GM18498 (cell line): ENCODE data around the gene OGA.
A peak's percentile ranks its signal among the peaks of the same experiment; 100 is the strongest.

Experiments
- ATAC-seq: cut with Tn5 transposase; IDR thresholded peaks from one replicate; pipeline ENCODE4 v1.9.1; 2021; ENCODE audit warnings: mild to moderate bottlenecking, moderate library complexity; ENCODE audit not compliant: unreplicated experiment

The OGA gene

DNA sequence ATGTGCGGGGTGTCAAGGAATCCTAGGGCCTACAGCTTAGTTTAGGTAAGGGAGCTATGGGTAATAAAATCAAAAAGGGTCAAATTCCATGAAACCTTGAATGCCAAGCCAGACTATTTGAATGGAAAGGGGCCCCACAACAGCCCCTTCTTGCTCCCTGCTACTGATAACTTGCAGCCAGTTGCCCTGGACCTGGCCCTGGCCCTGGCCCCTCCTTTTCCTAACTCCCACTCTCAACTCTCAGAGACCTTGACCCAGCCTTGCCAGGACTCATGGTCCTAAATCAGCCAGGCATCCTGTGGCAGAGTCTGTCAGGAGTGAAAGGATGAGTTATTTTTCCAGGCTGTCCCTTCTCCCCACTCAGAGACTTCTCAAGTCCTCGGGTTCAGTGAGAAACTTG lies 19.5 kb upstream of the OGA start:
- no peak for ATAC-seq

DNA sequence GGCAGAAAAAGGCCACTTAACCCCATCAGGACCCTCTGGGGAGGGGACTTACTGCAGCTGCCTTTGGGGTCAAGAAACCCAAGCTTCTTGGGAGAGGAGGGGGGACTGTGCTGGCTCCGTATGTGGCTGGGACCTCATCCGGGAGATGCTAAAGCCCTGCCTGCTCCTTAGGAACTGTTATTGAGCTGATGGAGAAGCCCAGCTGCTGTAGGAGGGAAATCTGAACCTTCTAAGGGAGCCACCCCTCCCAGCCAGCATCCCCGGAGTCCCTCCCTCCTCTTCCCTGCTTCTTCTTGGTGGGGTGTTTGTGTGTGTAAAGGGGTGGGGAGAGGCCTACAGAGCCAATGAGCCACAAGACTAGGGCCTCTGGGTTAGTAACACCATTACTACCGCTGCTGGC lies 17.1 kb upstream of the OGA start:
- ATAC-seq, result no peak

DNA sequence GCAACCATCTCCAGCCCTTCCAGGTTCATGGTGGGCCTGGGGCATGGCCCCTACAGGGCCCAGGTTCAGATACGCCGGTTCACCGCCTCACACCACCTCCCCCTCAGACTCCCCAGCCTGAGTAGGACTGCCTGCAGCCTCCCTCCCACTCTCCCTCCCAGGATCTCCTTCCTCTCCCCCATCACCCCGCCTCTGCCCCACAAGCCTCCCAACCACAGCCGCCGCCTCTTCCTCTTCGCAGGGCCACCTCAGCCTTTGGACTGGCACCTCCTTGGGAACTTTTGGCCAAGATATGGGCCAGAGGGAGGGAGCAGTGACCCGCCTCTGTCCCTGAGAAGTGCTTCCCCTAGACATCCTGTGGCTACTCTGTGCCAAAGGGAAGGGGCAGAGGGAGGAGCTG lies 16.1 kb upstream of the OGA start:
- ATAC-seq, result no peak

DNA sequence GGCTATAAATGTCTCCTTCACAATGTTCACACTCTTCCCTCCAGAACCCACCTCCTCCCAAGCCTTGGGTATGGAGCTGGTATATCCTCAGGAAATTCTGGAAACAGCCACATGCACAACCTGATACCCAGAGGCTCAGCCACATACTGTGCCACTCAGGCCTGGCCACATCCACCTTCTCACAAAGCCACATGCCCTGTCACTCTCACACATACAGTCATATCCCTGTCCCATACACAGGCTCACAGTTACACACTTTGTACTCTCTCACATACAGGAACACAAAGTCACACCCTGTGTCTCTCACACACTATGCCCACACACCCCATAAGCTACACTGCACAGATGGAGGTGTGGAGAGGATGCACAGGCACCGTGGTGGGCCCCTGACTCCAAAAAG lies 15.2 kb upstream of the OGA start:
- no peak for ATAC-seq

DNA sequence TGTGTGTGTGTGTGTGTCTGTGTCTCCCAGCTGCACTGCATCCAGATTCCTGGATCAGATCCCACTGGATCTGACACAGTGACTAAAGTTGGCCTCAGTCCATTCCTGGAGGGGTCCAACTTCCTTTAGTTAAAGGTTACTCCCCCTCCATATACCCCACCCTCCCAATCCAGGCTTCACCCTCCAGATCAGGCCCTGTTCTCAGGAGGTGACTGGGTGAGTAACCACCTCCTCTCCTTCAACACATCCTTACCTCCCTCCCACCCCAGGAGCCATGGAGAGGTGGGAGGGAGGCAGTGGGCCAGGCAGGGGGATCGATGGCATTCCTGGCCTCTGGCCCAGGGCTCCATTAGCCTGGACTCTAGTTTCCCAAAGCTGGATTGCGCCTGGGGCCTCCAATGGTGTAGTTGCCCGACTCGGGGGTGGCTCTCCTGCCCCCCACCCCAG lies 14.1 kb upstream of the OGA start:
- ATAC-seq, result no peak

DNA sequence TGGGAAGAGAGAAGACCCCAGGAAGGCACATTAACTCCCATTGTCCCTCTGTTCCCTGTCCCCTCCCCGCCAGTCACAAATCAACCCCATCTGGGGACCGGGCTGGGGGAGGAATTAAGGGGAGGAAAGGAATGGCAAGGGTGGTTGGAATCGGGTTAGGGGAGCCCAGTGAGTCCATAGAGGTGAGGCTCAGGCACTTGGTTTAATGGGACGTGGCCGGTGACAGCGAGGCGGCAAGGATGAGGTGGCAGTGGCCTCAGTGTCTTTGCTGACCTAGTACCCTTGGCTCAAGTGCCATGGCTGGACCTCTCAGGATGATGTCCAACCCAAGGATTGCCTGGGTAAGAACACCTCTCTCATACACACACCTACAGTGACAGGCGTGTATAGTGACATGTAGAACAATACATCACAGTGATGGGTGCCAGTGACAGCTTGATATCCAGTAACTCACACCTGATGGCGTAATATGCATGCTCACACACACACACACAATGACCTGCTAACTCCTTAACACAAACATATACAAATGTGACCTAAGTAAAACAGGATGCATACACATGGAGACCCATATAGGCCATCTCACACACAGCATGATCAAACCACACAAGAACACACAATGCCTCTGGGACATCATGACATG lies 13.0 kb upstream of the OGA start:
- ATAC-seq, result no peak

DNA sequence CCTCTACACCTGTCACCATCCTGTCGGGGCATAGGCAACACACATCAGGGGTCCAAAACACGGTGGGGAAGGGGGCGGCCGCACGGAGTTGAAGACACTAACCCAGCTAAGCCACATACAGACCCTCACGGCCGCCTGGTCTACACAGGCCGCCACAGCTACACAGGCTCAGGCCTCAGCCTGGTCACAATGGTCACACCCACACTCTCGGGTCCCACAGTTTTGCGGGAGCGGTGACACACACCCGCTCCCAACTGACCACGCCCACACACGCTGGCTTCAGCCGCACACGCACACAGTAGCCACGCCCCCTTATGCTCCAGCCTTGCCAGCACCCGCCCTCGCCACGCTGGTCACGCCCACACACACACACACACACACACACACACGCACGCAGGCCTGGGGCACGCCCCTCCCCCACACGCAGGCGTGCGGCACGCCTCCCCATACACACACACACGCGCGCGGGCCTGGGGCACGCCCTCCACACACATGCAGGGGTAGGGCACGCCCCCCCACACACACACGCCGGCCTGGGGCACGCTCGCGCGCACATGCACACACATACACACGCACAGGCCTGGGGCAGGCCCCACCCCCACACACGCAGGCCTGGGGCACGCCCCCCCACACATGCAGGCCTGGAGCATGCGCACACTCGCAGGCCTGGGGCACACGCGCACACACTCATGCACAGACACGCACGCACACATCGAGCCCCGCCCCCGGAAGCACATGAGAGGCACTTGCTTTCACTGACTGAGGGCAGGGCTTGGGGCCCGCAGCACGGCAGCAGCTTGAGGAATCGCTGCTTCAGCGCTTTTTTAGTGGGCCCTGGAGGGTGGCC lies 12.3 kb upstream of the OGA start:
- ATAC-seq, result peak; percentile 67

DNA sequence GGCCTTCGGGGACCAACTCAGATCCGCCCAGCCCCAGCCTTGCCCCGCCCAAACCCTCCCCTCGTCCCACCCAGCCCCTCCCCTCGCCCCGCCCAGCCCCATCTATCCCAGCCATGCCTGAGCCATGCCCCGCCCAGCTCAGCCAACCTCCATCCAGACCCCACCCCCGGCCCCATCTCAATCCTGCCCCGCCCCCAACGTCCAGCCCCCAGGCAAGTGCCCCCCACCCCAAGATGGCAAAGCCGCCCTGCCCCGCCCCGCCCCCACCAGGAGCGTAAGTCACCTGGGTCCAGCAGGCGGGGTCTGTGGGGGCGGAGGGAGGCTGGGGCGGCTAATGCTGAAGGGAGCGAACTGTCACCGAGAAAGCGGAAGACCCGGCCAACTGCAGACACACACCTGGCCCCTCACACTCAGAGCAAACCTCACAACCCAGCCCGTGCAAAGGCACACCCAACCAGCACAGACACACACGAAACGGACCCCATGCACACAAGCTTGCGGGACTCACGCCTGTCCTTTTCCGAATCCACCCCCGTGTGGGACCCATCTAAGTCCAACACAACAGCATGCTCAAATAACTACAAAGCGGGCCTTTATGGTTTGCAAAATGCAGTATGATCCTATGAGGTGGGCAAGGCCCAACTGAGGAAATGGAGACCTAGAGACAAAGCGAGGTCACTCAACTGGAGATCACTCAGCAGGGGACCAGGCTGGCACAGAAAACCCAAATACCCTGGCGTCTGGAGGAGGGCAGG lies 11.5 kb upstream of the OGA start:
- ATAC-seq, result peak; percentile 22

DNA sequence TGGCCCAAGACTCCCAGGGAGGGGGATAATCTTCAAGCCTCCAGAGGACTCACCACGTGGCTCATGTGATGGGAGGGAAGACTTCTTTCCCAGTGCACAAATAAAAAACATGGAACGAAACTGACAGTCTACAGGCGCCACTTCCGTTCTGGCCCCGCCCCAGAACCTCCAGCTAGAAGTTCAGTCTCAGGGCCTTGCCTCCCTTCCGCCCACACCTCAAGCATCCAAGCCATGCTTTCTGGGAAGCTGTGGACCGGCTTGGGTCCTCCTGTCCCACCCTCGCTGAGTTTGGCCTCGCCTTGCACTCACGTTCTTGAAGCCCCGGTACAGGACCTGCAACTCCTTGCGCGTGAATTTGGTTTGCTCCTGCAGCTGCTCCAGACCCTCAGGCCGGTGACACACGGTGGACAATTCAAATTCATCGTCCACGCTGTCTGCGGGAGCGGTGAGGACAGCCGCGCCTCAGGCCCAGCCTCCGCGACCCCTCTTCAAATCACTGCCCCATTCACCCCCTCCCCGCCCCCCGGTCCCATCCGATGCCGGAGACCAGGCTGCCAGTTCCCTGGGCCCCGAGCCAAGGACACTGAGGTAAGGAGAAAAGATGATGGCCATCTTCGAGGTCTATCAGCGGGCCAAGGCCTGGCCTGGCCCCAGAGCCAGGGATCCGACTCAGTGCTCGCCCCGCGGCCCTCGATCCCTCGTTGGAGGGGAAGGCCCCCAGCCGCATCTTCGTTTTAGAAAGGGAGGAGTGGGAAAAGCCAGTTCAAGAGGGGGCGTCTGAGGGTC lies 10.7 kb upstream of the OGA start:
- ATAC-seq, result no peak

DNA sequence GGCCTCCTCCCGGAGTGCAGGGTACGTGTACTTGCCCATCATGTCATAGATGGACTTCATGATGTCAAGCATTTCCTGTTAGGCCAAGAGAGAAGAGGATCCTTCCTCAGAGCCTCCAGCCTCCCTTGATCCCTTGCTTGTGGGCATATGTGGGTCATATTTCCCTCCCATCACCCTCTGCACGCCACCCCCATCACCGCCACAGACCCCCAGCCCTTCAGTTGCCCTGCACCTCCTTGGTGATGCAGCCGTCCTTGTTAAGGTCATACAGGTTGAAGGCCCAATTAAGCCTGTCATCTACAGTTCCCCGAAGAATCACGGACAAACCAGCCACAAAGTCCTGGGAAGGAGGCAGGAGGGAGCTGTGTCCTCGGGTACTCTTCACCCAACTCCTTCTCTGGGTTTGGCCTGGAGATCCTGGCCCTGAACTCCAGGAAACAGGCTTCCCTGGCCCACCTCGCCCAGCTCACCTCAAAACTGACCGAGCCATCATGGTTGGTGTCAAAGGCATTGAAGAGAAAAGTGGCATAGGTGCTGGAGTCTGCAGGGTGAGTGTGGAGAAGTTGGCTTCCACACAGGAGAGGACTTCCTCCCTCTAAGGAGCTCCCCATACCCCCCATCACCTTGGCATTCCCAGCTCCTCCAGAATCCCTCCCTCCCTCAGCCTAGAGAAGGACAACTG lies 9.8 kb upstream of the OGA start:
- no peak for ATAC-seq

DNA sequence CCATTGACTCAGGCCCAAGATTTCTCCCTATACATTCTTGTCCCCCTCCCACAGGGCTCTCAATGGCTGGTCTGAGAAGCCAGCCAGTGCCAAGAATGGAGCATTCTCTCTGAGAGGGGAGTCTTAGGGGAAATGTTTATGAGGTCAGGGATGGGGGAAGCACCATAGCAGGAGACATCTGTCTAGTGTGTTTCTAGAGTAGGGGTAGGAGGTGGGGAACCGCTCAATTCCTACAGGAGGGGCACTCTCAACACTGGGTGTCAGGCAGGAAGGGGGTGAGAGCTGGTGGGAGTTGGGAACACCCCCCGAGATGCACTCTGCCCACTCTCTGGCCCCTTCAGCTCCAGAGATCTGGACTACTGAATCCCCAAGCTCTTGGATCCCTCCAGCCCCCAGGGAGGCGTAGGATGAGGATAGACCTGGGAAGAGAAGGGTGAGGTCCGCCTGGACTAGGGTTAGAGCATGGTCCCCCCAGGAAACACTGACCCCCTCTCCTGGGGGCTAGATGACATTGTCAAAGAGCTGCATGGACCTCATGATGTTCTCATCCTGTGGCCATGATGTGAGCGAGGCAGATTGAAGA lies 8.7 kb upstream of the OGA start:
- no peak for ATAC-seq

DNA sequence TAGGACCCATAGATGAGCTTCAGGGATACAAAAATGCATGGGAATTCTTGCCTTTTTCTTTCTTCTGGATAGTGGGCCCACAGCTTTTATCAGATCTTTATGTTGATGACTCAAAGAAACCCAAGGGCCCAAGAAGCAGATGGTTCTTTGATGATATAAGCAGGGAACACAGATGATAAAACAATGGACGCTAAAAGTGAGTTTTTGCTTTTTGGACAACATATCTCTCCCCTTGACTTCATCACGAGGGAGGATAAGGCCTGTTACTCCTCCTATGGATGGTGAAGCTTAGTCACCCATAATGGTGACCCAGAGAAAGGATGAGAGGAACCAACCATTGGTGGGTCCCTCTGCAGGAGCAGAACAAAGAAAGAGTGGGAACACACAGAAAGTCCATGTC lies 6.5 kb upstream of the OGA start:
- no peak for ATAC-seq

DNA sequence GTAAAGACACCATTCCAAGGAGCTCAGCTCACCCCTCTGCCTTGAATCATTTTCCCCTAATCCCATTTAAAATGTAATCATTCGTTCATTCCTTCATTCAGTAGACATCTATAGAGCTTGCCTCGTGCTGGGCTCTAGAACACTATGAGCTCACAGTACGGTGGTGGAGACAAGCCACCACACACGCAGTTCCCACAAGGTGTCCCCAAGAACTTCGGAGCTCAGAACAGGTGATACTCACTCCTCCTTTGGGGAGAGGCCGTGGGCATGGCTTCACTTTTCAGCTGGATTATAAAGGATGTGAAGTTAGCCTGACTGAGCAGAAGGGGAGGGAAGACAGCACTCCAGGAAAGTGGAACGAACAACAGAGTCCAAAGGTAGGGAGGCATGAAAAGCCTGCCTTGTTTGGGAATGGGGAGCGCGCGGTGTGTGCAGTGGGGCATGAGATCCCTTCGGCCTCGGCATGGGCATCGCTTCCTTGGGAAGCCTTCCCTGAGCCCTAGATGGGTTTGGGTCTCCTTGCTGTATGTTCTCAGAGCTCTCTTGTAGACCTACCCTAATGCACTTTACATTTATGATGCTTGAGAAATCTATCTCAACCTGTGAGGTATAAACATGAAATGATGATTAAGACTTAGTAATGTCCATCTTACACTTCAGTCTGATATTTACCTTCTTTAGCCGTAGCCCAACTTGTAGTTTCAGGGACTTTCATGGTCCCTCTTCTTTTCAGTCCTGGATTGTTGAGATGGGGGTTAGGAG lies 809 bp upstream of the OGA start:
- ATAC-seq, result peak; percentile 15

DNA sequence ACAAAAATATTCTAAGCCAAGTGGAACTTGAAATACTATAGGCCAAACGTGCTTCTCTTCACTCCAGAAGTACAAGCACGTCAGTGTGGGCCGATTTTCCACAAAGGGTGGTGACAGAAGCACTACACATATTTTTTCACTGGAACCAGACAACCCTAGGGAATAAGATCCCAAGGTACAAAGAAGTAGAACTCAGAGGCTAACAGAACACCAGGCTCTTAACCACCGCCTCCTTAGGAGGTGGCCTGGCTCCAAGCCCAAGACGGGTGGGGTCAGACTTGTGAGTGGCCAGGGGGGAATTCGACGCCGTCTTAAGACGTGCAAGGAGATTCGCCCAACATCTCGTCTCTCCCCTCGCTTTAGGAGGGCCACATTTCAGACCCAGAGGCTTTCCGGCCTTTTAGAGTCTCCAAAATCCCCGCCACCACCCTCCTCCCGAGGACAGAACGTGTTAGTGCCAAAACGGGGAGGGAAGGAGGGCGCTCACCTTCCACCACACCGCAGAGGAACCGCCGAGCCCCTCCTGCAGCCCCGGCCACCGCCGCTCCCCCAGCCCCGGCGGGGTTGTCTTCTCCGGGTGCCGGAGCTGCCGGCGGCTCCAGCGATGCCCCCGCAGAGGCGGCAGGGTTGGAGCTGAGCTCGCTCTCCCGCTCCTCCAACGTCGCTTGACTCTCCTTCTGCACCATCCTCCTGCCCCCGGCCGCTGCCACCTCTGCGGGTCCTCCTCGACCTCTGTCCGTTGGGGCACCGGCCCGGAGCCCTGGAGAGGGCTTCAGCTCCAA lies 716 bp downstream of the OGA start:
- peak; percentile 6 for ATAC-seq

DNA sequence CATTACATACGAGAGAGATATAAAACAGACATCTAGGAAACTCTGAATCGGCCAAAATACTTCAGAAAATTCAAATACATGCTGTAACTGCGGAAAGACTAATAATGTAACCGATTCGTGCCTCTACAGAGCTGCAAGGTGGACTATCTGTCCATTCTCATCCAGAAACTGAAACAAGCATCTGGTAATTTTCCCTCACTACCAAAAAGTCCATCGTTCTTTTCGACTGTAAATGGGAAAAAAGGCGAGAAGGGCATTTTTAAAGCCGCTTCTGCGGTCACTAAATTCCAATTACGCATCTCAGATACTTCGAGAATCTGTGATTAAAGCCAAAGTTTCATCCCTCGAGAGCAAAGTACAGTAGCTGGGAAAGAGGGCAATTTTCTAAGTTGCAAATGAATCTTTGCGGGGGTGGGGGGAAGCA lies 1.3 kb downstream of the OGA start:
- ATAC-seq, result no peak

DNA sequence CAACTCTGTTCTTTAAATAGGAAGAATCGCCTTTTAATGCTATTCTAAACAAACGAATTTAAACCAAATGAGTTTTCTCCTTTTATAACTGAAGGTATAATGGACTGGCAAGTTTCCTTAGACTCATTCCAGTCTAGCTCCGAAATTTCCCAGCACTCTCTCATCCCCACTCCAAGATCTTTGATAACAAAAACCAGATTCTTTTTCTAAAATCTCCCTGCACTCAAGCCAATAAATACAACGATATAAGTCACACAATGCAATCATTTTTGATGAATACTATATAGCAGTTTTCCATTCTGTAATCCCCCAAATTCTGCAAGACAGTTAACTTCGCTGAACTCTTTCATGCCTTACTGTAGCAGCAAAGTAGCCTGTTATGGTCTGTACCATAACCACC lies 1.9 kb downstream of the OGA start:
- no peak for ATAC-seq

DNA sequence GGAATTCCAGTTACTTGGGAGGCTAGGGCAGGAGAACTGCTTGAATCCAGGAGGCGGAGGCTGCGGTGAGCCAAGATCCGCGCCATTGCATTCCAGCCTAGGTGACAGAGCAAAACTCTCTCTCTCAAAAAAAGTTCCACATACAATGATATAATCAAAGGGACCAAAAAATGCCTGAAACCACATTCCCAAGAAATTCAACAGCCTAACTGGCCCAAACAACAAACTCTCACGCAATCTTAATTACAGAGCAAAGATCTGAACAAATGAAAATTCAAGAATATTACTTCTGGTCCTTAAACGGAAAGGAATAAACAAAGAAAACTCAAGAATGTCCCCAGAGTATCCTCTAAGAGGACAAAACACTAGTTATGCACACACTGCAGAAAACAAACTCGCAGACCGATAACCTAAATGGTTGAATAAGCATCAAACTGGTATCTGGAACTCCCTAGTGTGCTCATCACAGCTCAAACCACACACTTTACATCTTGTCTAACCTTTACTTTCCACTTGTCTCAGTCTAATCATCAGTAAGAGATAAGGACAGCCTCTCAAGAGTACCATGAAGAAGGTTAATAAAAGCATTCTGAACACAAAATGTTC lies 3.7 kb downstream of the OGA start:
- peak; percentile 22 for ATAC-seq

DNA sequence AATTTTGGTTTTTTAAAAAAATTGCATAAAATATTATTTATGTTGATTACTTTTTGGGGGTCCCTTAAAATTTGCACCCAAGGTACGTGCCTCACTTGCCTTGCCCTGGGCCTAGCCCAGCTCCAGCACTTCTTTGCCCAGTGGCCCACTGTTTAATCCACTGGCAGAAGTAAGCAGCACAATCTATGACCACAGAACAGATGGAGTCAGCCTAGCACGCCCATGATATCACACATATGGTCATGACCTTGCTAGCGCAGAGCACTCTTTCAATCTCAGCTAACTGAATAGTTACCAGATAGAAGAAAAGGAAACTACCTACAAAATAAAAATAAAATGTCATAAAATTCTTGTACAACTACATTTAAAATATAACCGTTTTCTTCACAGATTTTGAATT lies 5.6 kb downstream of the OGA start:
- ATAC-seq, result no peak
